GM19328 (cell line): ENCODE results near the gene ARMC9.
"Not testable (repeated sequence)": the region's sequence is repeated elsewhere in the genome, so short reads cannot be mapped to it uniquely, and the experiment has no call there.

ENCODE experiments used
- ATAC-seq: cut with Tn5 transposase; IDR thresholded peaks from one replicate; pipeline ENCODE4 v1.9.1; 2021; ENCODE audit warnings: mild to moderate bottlenecking, moderate library complexity; ENCODE audit not compliant: unreplicated experiment

Gene ARMC9

GRCh38 chr2:231336236-231336635, 137.8 kb downstream of the ARMC9 start:
- no peak for ATAC-seq

- no peak for ATAC-seq
Observed at GRCh38 chr2:231336700-231337099, 138.3 kb downstream of the ARMC9 start.

- no peak for ATAC-seq
Observed at GRCh38 chr2:231337807-231338759, 139.7 kb downstream of the ARMC9 start.

- ATAC-seq = no peak
Observed at GRCh38 chr2:231339316-231339715, 140.9 kb downstream of the ARMC9 start.

GRCh38 chr2:231341100-231341499, 142.7 kb downstream of the ARMC9 start:
- no peak for ATAC-seq

GRCh38 chr2:231342061-231342711, 143.8 kb downstream of the ARMC9 start:
- no peak for ATAC-seq

- no peak for ATAC-seq
Observed at GRCh38 chr2:231343006-231343710, 144.7 kb downstream of the ARMC9 start.

GRCh38 chr2:231343988-231344387, 145.6 kb downstream of the ARMC9 start:
- no peak for ATAC-seq

- ATAC-seq = no peak
Observed at GRCh38 chr2:231344851-231345250, 146.4 kb downstream of the ARMC9 start.

- no peak for ATAC-seq
Observed at GRCh38 chr2:231347081-231347480, 148.7 kb downstream of the ARMC9 start.

GRCh38 chr2:231347638-231348037, 149.2 kb downstream of the ARMC9 start:
- ATAC-seq = no peak

- ATAC-seq = no peak
Observed at GRCh38 chr2:231348173-231348572, 149.7 kb downstream of the ARMC9 start.

GRCh38 chr2:231348704-231349373, 150.4 kb downstream of the ARMC9 start:
- no peak for ATAC-seq

- ATAC-seq = not testable (repeated sequence)
Observed at GRCh38 chr2:231349374-231349735, 150.9 kb downstream of the ARMC9 start.

- no peak for ATAC-seq
Observed at GRCh38 chr2:231351648-231352047, 153.2 kb downstream of the ARMC9 start.

GRCh38 chr2:231353469-231353868, 155.0 kb downstream of the ARMC9 start:
- ATAC-seq = no peak

- no peak for ATAC-seq
Observed at GRCh38 chr2:231355508-231356465, 157.4 kb downstream of the ARMC9 start.

- ATAC-seq = no peak
Observed at GRCh38 chr2:231356466-231356844, 158.0 kb downstream of the ARMC9 start.

- no peak for ATAC-seq
Observed at GRCh38 chr2:231357048-231357447, 158.6 kb downstream of the ARMC9 start.

- ATAC-seq = no peak
Observed at GRCh38 chr2:231357931-231358330, 159.5 kb downstream of the ARMC9 start.
